GM21825 (cell line): ENCODE data around the gene PRMT7.

ENCODE experiments used
- ATAC-seq: cut with Tn5 transposase; IDR thresholded peaks from one replicate; pipeline ENCODE4 v1.9.1; 2021; ENCODE audit warnings: mild to moderate bottlenecking, moderate library complexity; ENCODE audit not compliant: unreplicated experiment

PRMT7 gene

DNA sequence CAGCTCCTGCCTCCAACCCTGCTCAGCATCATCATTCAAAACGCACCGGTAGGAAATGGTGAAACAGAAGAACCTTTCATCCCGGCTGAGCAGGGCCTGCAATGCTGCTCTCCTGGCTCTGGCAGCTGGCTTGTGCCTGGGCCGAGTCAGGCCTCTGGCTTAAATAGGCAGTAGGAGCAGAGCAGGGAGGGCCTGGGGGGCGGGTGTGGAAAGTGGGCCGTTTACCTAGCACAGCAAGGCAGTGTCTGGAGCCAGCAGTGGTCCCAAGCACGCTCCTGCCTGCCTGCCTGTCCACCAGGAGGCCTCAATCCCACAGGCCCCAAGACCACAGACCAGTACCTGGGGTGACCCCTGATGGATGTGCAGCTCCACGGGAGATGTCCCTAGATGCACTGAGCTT lies 78.2 kb downstream of the PRMT7 start:
- no peak for ATAC-seq

DNA sequence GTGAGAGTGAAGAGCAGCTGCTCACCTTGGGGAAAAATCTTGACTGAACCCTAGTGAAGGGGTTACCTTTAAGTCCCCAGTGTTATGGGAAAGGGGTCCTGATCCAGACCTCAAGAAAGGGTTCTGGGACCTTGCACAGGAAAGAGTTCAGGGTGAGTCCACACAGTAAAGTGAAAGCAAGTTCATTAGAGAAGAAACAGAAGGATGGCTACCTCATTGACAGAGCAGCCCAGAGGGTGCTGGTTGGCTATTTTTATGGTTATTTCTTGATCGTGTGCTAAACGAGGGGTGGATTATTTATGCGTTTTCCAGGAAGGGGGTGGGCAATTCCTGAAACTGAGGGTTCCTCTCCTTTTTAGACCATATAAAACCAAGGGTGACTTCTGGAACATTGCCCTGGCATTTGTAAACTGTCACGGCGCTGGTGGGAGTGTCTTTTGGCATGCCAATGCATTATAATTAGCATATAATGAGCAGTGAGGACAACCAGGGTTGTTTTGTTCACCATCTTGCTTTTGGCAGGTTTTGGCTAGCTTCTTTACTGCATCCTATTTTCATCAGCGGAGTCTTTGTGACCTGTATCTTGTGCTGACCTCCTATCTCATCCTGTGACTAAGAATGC lies 79.0 kb downstream of the PRMT7 start:
- no peak for ATAC-seq

DNA sequence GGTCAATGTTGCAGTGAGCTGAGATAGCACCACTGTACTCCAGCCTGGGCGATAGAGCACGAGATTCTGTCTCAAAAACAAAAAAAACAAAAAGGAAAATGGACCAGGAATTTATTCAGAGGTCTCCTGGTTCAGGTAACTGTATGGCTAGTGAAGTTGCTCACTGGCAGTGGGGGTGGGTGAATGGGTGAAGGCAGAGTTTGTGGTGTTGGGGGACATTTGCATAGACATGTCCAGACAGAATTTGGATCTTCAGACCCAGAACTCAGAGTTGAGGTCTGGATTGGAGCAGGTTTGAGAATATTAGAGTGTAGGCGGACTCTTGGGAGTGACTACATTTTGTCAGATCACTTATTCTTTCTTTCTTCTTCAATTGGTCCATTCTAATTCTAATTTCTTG lies 82.5 kb downstream of the PRMT7 start:
- no peak for ATAC-seq

DNA sequence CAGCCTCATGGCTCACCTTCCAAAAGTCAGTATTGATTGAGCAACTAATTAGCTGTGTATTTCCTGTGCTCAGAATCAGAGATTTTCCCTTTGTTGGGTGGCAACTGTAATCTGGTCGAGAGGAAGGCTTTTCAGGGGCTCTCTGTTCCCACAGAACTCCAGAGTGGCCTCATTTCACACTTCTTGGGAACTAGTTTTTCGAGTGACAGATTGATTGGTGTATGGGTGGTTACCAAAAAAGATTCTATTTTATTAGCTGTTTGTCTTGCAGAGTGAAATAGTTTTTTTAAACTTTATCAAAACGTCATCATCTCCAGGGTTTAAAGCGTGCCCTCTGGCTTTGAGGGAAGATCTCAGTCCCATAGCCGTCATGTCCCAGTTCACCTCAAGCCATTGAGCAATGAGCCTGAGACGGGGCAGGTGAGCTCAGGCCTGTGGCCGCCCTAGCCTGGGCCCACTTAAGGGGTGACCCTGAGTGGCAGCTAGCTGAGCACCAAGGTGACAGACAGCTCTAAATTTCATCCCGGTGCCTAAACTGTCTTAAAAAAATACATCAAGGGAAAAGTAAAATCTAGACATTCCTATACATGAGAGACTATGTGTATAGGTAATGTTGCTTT lies 84.5 kb downstream of the PRMT7 start:
- ATAC-seq, result no peak

DNA sequence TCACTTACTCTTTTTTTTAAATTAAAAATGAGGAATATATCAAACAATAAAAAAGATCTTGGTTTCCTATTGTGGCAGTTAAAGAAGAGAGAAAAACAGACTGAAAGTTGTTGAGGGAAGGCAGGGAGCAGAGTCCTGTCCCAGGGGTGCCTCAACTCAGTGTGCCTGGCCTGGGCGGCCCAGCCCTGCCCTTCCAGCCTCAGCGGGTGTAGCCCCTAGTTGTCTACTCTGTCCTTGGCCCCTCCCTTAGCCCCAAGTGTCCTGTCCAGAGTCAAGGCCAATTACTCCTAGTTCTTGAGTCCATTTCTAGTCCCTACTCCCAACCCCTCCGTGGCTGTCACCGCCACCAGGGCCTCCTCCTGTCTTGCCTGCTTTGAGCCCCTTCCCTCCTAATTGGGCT lies 85.0 kb downstream of the PRMT7 start:
- no peak for ATAC-seq

DNA sequence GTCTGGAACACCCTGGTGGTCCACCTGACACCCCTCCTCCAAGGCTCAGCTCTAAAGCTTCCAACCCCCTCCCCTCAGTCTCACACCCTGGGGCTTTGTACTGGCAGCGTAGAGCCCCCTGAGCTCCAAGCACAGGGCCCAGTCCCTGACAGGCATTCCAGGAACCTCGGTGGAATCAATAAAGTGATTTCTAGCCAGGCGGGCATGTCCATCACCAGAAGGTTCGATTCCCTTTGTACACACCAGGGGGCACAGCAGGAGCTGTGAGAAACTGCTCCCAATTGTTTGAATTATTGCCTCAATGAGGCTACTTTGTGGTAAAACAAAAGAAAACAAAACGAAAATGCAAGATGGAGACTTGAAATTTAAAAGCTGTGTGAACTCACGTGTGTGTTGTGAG lies 85.7 kb downstream of the PRMT7 start:
- ATAC-seq, result no peak

DNA sequence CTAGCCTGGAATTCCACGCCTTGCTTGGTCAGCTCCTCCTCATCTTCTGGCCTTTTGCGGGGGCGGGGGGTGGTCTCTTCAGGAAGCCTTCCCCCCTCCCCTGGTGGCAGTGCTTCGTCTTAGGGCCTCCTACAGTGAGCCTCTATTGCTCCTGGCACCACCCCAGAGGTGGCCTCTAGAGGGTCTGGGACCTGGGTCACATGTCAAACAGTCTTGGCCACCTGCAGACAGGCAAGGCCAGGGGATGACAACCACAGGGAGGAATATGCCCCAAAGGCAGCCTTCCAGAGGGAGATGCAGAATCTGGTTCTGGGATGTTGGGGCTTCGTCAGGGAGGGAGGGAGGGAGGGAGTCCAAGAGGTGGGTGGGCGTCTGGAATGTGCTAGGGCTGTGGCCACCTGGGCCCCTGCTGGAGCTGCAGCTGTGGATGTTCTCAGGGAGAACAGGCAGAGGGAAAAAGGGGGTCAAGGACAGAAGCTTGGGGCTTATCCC lies 86.9 kb downstream of the PRMT7 start:
- no peak for ATAC-seq

DNA sequence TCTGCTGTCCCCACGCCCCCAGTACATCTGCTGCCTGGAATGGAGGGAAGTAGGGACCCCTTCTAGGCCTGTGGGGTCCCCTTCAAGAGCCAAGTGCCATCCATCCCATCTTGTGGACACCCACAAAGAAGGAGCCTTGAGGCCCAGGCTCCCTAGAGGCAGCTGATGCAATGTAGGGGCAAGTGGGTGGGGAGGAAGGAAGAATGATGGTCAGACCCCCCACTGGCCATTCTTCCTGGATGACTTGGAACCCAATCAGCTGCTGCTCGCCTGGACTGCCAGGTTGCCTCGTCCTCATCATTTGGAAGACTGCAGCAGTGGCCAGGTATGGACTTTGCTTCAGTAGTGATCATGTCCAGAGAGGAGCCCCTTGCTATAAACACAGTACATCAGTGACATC lies 88.6 kb downstream of the PRMT7 start:
- ATAC-seq, result no peak

DNA sequence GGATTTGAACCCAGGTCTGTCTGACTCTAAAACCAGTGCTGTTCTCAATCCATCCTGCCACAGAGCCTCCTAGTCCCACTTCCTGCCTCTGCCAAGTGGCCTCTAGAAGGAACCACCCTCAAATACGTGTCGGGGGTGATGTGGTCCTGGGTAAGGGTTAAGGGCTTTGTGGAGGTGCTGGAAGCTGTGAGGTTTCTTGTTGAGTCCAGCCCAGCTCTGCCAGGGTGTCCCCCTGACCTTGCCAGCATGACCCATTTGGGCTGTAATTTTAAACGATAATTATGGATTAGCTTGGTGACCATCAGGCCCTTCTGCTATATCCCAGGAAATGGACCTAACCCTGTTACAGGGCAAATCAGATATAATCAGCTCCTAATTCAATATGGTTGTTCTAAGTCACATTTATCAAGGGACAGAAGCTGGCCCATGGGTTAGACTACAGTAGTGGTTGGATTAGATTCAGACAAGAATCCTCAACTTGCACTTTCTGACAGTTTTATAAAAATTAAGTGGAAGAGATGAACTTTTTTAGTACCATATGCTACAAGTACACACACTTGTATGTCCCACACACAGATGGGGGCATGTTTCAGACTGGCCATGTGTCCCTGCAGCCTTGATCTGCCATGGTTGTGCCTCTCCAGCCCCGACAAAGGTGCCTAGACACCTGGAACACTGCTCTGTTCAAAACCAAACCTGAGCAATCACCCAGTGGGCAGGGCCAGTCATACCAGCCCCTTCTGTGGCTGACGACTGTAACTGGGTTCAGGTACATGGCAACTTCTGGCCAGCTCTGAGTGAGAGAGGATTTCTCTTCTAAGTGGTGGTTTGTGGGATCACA lies 89.5 kb downstream of the PRMT7 start:
- no peak for ATAC-seq

DNA sequence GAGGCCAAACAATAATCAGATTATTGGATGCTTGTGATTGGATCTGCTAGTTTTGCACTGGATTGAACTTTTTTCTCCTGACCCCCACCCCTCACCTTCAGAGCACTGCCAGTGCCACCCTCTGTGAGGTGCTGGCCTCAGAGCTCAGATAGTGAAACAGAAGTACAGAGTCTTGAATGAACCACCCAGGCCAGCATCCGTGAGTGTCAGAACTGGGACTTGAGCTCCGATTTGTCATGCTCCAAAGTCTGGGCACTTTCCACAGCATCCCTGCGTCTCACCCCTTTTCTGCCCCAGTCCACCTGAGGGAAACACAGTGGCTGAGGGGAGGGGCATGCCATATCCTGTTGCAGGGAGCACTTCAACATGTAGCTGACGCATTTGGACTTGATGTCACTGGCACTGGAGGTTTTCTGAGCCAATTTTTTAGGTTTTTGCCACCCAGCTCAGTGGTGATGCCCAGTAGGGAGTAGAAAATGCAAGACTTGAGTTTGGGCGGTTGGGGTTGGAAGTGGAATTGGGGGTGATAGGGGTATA lies 90.2 kb downstream of the PRMT7 start:
- ATAC-seq, result no peak

DNA sequence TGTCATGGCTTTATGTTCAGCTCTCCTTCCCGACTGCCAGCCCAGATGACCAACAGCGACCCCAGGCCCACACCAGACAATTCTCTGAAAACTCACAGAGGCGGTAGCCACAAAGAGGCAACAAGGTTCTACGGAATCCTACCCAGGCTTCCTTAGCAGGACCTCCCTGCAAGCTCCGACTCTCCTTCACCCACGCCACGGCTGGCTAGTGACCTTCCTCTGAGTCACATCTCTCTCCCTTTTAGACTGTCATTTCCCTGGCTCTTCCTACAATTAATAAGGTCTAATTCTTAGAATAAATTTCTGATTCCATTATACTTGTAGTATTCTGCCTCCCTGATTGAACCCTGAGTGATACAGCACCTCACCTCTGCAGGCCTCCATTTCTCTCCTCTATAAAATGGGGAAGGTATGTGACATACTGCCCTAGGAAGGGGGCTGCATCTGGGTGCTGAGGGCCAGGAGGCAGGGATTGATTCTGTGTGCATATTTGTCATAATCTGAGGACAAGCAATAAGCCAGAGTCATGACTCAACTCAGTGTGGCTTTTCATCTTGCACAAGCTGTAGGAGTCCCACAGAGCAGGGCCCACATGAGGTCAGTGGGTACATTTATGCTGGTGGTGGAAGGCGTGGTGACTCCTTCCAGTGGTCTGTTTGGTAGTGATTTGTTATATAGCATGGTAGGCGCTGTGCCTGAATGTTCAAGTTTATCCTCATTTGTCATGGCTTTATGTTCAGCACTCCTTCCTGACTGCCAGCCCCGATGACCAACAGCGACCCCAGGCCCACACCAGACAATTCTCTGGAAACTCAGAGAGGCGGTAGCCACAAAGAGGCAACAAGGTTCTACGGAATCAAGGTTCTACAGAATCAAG lies 91.3 kb downstream of the PRMT7 start:
- ATAC-seq, result no peak

DNA sequence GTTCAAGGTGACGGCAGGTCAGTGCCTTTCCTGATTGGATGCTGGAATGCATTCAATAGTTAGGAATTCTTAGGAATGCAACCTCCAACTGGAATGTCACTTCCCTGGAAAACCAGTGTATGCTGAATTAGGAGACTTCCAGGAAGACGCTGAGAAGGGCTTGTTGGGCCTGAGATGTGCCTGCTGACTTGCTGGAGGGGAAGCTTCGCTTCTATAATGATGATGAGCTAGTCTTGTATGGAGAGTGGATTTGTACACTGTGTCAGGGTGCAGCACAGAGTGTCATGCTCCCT lies 91.9 kb downstream of the PRMT7 start:
- no peak for ATAC-seq

DNA sequence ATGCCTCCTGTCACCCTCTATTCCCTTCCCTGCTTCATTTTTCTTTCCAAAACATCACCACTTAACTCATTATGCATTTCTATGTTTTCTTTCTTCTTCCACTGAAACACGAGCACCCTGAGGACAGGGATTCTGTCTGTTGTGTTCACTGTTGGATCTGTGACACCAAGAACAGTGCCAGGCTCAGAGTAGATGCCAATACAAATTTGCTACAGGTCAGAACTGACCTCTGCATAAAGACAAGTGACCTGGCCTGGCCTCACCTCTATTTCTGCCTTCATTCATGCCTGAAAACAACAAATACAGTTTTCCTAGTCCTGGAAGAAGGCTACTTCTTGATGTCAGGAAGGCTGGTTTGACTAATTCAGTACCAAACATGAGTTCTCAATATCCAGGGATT lies 92.4 kb downstream of the PRMT7 start:
- ATAC-seq, result no peak

DNA sequence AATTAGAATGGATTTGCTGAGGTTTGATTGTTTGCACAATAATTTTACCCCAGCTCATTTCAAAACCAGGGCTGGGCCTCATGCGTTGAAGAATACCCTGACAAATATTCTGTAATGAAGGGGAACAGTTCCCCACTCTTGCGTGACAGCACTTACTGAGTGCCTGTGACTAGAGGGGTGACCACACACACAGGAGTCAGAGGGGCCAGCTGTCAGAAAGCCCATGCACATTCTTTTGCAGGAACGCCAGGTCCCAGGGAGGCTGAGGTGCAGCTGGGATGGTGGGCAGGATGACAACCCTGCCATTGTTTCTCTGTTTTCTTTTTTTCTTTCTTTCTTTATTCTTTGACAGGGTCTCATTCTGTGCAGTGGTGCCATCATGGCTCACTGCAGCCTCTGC lies 92.9 kb downstream of the PRMT7 start:
- ATAC-seq, result no peak

DNA sequence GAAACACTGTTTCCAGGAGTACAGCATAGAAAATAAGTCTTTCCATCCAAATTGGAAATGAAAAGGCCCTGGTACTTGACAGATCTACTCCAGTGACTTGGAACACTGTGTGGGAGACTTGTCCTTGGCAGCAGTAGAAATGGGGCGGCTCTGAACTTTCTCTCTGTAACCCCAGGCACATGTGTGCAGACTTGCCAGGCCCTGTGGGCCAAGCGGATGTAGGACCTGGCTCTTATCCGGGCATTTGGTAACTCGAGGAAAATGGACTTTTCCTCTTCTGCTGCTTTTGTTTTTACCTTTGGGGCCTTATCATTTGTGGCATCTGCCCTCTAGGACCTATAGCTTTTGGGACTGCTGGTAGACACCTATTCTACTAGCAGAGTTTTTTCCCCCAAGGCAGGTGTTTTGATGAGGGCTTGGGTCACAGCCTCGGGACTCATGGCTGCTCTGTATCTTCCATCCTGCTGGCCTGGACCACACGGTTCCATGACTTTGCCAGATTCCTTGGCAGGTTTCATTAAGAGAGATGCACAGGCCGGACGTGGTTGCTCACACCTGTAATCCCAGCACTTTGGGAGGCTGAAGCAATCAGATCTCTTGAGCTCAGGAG lies 94.0 kb downstream of the PRMT7 start:
- no peak for ATAC-seq

DNA sequence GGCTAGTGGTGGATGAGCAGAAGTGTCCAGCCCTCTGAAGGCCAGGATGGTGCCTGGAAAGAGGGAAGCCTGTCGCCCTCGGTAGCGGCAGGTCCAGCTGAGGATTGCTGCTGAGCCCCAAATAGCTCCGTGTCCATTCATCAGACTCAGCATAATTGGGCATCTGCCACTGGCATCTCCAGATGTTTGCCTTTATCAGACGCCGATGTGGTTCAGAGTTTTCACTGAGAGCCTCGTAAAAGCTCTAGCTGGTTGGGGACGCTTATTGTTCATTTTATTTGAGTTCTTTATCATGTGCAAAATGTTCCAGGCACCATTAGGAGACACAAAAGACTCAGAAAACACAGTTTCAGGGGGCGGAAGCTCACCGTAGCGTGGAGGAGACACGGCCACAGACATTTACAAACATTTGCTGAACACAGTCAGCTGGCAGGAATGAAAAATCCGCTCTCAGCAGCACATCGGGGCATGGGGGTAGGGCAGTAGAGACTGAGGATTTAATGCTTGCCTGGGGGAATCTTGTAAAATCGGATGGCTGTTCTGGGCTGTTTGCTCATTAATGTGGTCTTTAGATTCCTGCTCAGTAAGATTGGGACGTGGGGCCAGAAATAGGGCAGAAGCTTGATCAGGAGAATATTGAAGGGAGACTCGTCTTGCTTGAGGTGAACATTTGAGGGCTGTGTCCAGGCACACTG lies 95.8 kb downstream of the PRMT7 start:
- ATAC-seq, result no peak
